GM21737 (cell line): ENCODE measurements around the gene CRYZL1.

Experiments used
- ATAC-seq: cut with Tn5 transposase; IDR thresholded peaks from one replicate; pipeline ENCODE4 v1.9.1; 2021; ENCODE audit warnings: mild to moderate bottlenecking, moderate library complexity; ENCODE audit not compliant: unreplicated experiment

Gene CRYZL1

GRCh38 chr21:33567914-33568313 lies 73.6 kb downstream of the CRYZL1 start:
- ATAC-seq: no peak

- ATAC-seq: no peak
Observed at GRCh38 chr21:33566514-33566913, 75.0 kb downstream of the CRYZL1 start.

GRCh38 chr21:33562389-33562788 lies 79.2 kb downstream of the CRYZL1 start:
- no peak for ATAC-seq

- ATAC-seq: no peak
Observed at GRCh38 chr21:33561373-33561772, 80.2 kb downstream of the CRYZL1 start.

- ATAC-seq: no peak
Observed at GRCh38 chr21:33560965-33561364, 80.6 kb downstream of the CRYZL1 start.

- ATAC-seq: no peak
Observed at GRCh38 chr21:33559813-33560212, 81.7 kb downstream of the CRYZL1 start.

- no peak for ATAC-seq
Observed at GRCh38 chr21:33558777-33559421, 82.6 kb downstream of the CRYZL1 start.

GRCh38 chr21:33557447-33557846 lies 84.1 kb downstream of the CRYZL1 start:
- no peak for ATAC-seq

GRCh38 chr21:33554982-33555344 lies 86.6 kb downstream of the CRYZL1 start:
- ATAC-seq: no peak

- no peak for ATAC-seq
Observed at GRCh38 chr21:33554236-33554981, 87.1 kb downstream of the CRYZL1 start.

GRCh38 chr21:33552999-33553598 lies 88.4 kb downstream of the CRYZL1 start:
- no peak for ATAC-seq

GRCh38 chr21:33552093-33552998 lies 89.2 kb downstream of the CRYZL1 start:
- ATAC-seq: no peak

- no peak for ATAC-seq
Observed at GRCh38 chr21:33551664-33552063, 89.9 kb downstream of the CRYZL1 start.

GRCh38 chr21:33550772-33551660 lies 90.5 kb downstream of the CRYZL1 start:
- ATAC-seq: no peak

- ATAC-seq: no peak
Observed at GRCh38 chr21:33549848-33550771, 91.4 kb downstream of the CRYZL1 start.

GRCh38 chr21:33546086-33546485 lies 95.5 kb downstream of the CRYZL1 start:
- no peak for ATAC-seq

GRCh38 chr21:33544451-33545195 lies 96.9 kb downstream of the CRYZL1 start:
- ATAC-seq: no peak

GRCh38 chr21:33543505-33544129 lies 97.9 kb downstream of the CRYZL1 start:
- ATAC-seq: peak; percentile 16
